GM12878 (cell line): Measurements from ENCODE around the gene DPEP1. TPM values are rescaled to one million over a fixed set of nuclear protein-coding genes. Genes with fewer than 3 reads are reported as not detected.

Experiments used
- ATAC-seq: fragments of 200-7000 bp; cut with Tn5 transposase; 3 replicates; pipeline ENCODE4 v1.9.1; 2020; ENCODE audit warnings: mild to moderate bottlenecking, moderate library complexity
- BruUV-seq: library from RNA; stranded (reverse); fragments of 400-500 nt; replicated peaks from 2 replicates; lab custom pipeline; 2021; lab: Mats Ljungman, UMichigan
- CTCF ChIA-PET: fragments of 300-600 bp; sonication (Branson Sonifier 250); formaldehyde crosslinking; extraction: SDS; loops from one replicate; lab custom pipeline; 2021; ENCODE audit warnings: inconsistent platforms; lab: Yijun Ruan, JAX
- POLR2A ChIA-PET: fragments of 350-600 bp; formaldehyde crosslinking; extraction: SDS; loops from one replicate; lab custom pipeline; 2021; ENCODE audit warnings: inconsistent platforms; lab: Charles Lee
- RAD21 ChIA-PET: fragments of 300-600 bp; sonication (Branson Sonifier 250); formaldehyde crosslinking; loops from one replicate; lab custom pipeline; 2023; ENCODE audit warnings: antibody characterized with exemption; ENCODE audit not compliant: unreplicated experiment; lab: Charles Lee
- SMC1A ChIA-PET: fragments of 300-600 bp; sonication (Branson Sonifier 250); formaldehyde crosslinking; loops from one replicate; lab custom pipeline; 2023; ENCODE audit not compliant: unreplicated experiment, uncharacterized antibody; lab: Charles Lee
- DNase-seq: peaks from one replicate; pipeline ENCODE4 v3.0.0-alpha.2; 2011; ENCODE audit warnings: low read depth, low spot score
- FAIRE-seq: peaks from 3 replicates; lab custom pipeline; 2011; peaks lifted over from hg19 to GRCh38; lab: Jason Lieb, UNC
- H2AFZ ChIP-seq: 2 replicates; pipeline ENCODE4 v1.6.0; 2011; ENCODE audit warnings: low read depth, low read length, control low read depth; ENCODE audit not compliant: control insufficient read depth
- H3K27ac ChIP-seq: 2 replicates; pipeline ENCODE4 v1.5.1; 2011; ENCODE audit warnings: control low read depth; ENCODE audit not compliant: control insufficient read depth, insufficient read depth
- H3K27me3 ChIP-seq, 2 experiments: replicated peaks in 1 of 2; 2 replicates each; pipeline versions ENCODE4 v1.6.0 to v1.6.1; 2011; ENCODE audit warnings: low read length in 1 of 2; ENCODE audit not compliant: control insufficient read depth in 2 of 2, insufficient read depth in 2 of 2
- H3K36me3 ChIP-seq, 2 experiments: 2 replicates each; pipeline ENCODE4 v1.5.1; 2011; ENCODE audit warnings: low read length in 1 of 2; ENCODE audit not compliant: control insufficient read depth in 2 of 2, insufficient read depth in 2 of 2
- H3K4me1 ChIP-seq: 2 replicates; pipeline ENCODE4 v1.6.1; 2011; ENCODE audit warnings: mild to moderate bottlenecking, low read length, moderate library complexity, mixed read lengths; ENCODE audit not compliant: control insufficient read depth, insufficient read depth
- H3K4me2 ChIP-seq: 2 replicates; pipeline ENCODE4 v1.6.0; 2011; ENCODE audit warnings: control low read depth; ENCODE audit not compliant: control insufficient read depth, insufficient read depth
- H3K4me3 ChIP-seq: fragments of 200-600 bp; sonication (generic); 2 replicates; pipeline ENCODE4 v1.5.1; 2016
- H3K79me2 ChIP-seq: 2 replicates; pipeline ENCODE4 v1.6.0; 2011; ENCODE audit warnings: low read length; ENCODE audit not compliant: control insufficient read depth, insufficient read depth
- H3K9ac ChIP-seq: 2 replicates; pipeline ENCODE4 v1.8.0; 2011; ENCODE audit warnings: low read length, control low read depth, mixed read lengths; ENCODE audit not compliant: control insufficient read depth, insufficient read depth
- H3K9me3 ChIP-seq: replicated peaks from 3 replicates; pipeline ENCODE4 v1.5.1; 2011; ENCODE audit warnings: mild to moderate bottlenecking, low read length; ENCODE audit not compliant: control insufficient read depth, insufficient read depth
- H4K20me1 ChIP-seq: 2 replicates; pipeline ENCODE4 v1.6.0; 2011; ENCODE audit not compliant: control insufficient read depth, insufficient read depth
- CHD1 ChIP-seq: IDR thresholded peaks from 2 replicates; pipeline ENCODE4 v1.6.1; 2012; ENCODE audit warnings: low read depth, low read length, improper control_type of control experiment
- CREB1 ChIP-seq: IDR thresholded peaks from 2 replicates; pipeline ENCODE4 v1.6.1; 2012; ENCODE audit warnings: low read depth, mild to moderate bottlenecking, inconsistent platforms
- ETV6 ChIP-seq, 2 experiments: fragments of 450-650 bp in 1 of 2; IDR thresholded peaks in 1 of 2; conservative IDR thresholded peaks in 1 of 2; 2 replicates each; pipeline ENCODE4 v1.6.1; 2014; ENCODE audit warnings: antibody characterized with exemption in 1 of 2, borderline replicate concordance in 1 of 2, low read depth in 1 of 2, mild to moderate bottlenecking in 1 of 2, moderate library complexity in 1 of 2
- NFXL1 ChIP-seq: fragments of 450-650 bp; IDR thresholded peaks from 2 replicates; pipeline ENCODE4 v1.6.1; 2017; ENCODE audit warnings: antibody characterized with exemption, mild to moderate bottlenecking, borderline replicate concordance
- STAT1 ChIP-seq: fragments of 450-650 bp; conservative IDR thresholded peaks from 2 replicates; pipeline ENCODE4 v1.6.1; 2014; ENCODE audit warnings: antibody characterized with exemption, mild to moderate bottlenecking
- YY1 ChIP-seq: IDR thresholded peaks from 2 replicates; pipeline ENCODE4 v1.6.1; 2011; ENCODE audit warnings: low read depth, mild to moderate bottlenecking, low read length
- WGBS: methylation state at CpG from one replicate; pipeline ENCODE4 v1.1.6; 2016; ENCODE audit warnings: low lambda C conversion rate; ENCODE audit not compliant: insufficient replicate concordance, insufficient coverage; ENCODE audit errors: missing lambda C conversion rate; 5-methylcytosine and 5-hydroxymethylcytosine counted together
- in situ Hi-C: fragments of 300-500 bp; cut with MboI; formaldehyde crosslinking; loops from 9 replicates; pipeline ENCODE4 v1.14.3; 2018; ENCODE audit warnings: mixed read lengths
- intact Hi-C: fragments of 100-400 bp; cut with micrococcal nuclease; formaldehyde crosslinking; loops from one replicate; pipeline ENCODE4 v1.14.2; 2022; ENCODE audit not compliant: unreplicated experiment
- polyA plus RNA-seq, 11 experiments: library from polyadenylated mRNA; depleted of rRNA in 4 of 11; unstranded in 6 of 11; stranded (reverse) in 5 of 11; fragments of >200 nt; fragmentation: Nextera tagmentation in 4 of 11; fragmentation: Illumina TruSeq in 1 of 11; extraction: Ambion mirVana in 4 of 11; extraction: Trizol in 1 of 11; gene quantifications; 1 replicate in 1 of 11; 2 replicates in 10 of 11; pipeline versions ENCODE4 v1.2.1 to v1.2.3, GENCODE V29; 2011 to 2016; ENCODE audit warnings: inconsistent platforms in 2 of 11, missing spikeins in 2 of 11, low read depth in 1 of 11
- total RNA-seq, 4 experiments: library from RNA; depleted of rRNA in 3 of 4; stranded (reverse); fragments of >200 nt in 3 of 4; fragmentation: Illumina TruSeq in 1 of 4; extraction: Trizol in 1 of 4; gene quantifications; 2 replicates each; pipeline versions ENCODE4 v1.2.1 to v1.2.3, GENCODE V29; 2013 to 2021
- TF ChIP-seq, protein P1 (sequence below): IDR thresholded peaks from 2 replicates; pipeline ENCODE4 v1.6.1; 2011; ENCODE audit warnings: borderline replicate concordance, low read depth, mild to moderate bottlenecking, moderate library complexity, low read length; ENCODE audit not compliant: insufficient read depth, poor library complexity, severe bottlenecking
- TF ChIP-seq, protein P2 (sequence below): fragments of 450-650 bp; IDR thresholded peaks from 2 replicates; pipeline ENCODE4 v1.6.1; 2016; ENCODE audit warnings: mild to moderate bottlenecking
- TF ChIP-seq, protein P3 (sequence below): fragments of 450-650 bp; IDR thresholded peaks from 2 replicates; pipeline ENCODE4 v1.6.1; 2017; ENCODE audit warnings: borderline replicate concordance

The DPEP1 gene
- total and polyA plus RNA-seq, 10 of the 15 experiments (the other 5 are each of a cell fraction or from before 2014, with no cell fraction given) = not detected

DNA sequence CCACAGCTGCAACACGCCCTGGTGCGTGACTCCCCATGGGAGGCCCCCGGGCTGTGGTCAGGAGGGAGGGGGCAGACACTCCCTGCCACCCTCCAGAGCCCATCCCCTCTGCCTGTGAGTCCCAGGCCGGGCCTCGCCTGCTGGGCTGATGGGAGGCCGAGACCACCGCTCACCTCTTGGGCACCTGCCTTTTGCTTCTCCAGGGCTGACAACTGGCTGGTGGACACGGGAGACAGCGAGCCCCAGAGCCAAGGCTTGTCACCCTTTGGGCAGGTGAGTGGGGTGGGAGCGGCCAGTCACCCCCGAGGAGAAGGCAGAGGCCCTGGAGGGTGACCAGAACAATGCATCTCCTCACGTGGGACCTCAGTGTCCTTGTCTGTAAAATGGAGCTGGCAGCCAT lies 23.2 kb downstream of the DPEP1 start:
- Histone ChIP-seq H3K79me2 (no peaks in the 10 kb centered on the region), H2AFZ (no peak overlapping the region), H3K36me3 (no peaks in the 10 kb centered on the region), H3K27ac (no peak overlapping the region), H4K20me1 (no peaks in the 10 kb centered on the region), H3K4me1 (no peaks in the 10 kb centered on the region), H3K4me2 (no peak overlapping the region), H3K9me3 (peaks cover 2% of the 10 kb centered on the region; the same call in 1 of the 3 replicates), H3K9ac (no peak overlapping the region), H3K27me3 (no peaks in the 10 kb centered on the region; a peak in 1 of 4 replicates), H3K4me3 (no peak overlapping the region)
- no peak for ATAC-seq
- CTCF ChIA-PET = no interaction called here
- no peak for DNase-seq
- TF ChIP-seq, protein P1, sequence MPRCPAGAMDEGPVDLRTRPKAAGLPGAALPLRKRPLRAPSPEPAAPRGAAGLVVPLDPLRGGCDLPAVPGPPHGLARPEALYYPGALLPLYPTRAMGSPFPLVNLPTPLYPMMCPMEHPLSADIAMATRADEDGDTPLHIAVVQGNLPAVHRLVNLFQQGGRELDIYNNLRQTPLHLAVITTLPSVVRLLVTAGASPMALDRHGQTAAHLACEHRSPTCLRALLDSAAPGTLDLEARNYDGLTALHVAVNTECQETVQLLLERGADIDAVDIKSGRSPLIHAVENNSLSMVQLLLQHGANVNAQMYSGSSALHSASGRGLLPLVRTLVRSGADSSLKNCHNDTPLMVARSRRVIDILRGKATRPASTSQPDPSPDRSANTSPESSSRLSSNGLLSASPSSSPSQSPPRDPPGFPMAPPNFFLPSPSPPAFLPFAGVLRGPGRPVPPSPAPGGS = no peak
- TF ChIP-seq STAT1 (no peak), CREB1 (no peak), NFXL1 (no peak), ETV6 (conservative IDR thresholded peaks at IDR 0.05 in 1 of 2, IDR thresholded peaks at IDR 0.05 in 1 of 2; ENCODE audit: borderline replicate concordance in 1 of 2, low read depth in 1 of 2) (no peak), YY1 (no peak), CHD1 (no peak)
- TF ChIP-seq, protein P2, sequence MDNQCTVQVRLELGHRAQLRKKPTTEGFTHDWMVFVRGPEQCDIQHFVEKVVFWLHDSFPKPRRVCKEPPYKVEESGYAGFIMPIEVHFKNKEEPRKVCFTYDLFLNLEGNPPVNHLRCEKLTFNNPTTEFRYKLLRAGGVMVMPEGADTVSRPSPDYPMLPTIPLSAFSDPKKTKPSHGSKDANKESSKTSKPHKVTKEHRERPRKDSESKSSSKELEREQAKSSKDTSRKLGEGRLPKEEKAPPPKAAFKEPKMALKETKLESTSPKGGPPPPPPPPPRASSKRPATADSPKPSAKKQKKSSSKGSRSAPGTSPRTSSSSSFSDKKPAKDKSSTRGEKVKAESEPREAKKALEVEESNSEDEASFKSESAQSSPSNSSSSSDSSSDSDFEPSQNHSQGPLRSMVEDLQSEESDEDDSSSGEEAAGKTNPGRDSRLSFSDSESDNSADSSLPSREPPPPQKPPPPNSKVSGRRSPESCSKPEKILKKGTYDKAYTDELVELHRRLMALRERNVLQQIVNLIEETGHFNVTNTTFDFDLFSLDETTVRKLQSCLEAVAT = no peak
- TF ChIP-seq, protein P3, sequence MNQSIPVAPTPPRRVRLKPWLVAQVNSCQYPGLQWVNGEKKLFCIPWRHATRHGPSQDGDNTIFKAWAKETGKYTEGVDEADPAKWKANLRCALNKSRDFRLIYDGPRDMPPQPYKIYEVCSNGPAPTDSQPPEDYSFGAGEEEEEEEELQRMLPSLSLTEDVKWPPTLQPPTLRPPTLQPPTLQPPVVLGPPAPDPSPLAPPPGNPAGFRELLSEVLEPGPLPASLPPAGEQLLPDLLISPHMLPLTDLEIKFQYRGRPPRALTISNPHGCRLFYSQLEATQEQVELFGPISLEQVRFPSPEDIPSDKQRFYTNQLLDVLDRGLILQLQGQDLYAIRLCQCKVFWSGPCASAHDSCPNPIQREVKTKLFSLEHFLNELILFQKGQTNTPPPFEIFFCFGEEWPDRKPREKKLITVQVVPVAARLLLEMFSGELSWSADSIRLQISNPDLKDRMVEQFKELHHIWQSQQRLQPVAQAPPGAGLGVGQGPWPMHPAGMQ = no peak
- in situ Hi-C loops = no loop called here
- 58% methylated on average over 12 of the region's 12 CpGs for WGBS
- SMC1A ChIA-PET = no interaction called here
- POLR2A ChIA-PET = no interaction called here
- no peak for FAIRE-seq
- no TSS peak for BruUV-seq
- RAD21 ChIA-PET = no interaction called here
- intact Hi-C loops = no loop called here
